ENCODE measurements around the gene KLF2. TPM values are rescaled to one million over a fixed set of nuclear protein-coding genes. Genes with fewer than 3 reads are reported as not detected.
"Not testable (repeated sequence)": the region's sequence is repeated elsewhere in the genome, so short reads cannot be mapped to it uniquely, and the experiment has no call there.

Gene KLF2
- polyA plus RNA-seq, 5 donors, result 15.3 to 47.8 (median 31.4) TPM

DNA sequence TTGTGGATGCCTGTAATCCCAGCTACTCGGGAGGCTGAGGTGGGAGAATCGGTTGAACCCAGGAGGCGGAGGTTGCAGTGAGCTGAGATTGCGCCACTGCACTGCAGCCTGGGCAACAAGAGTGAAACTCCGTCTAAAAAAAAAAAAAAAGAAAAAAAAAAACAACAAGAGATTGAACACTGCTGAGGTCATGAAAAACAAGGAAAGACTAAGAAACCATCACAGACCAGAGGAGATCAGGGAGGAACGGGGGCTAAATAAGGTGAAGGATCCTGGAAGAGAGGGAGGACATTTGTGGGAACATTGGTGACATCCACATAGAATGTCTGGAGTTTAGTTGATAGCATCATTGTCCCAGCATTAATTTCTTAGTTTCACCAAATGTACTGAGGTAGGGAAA lies 19.6 kb upstream of the KLF2 start:
- not testable (repeated sequence) for DNase-seq

DNA sequence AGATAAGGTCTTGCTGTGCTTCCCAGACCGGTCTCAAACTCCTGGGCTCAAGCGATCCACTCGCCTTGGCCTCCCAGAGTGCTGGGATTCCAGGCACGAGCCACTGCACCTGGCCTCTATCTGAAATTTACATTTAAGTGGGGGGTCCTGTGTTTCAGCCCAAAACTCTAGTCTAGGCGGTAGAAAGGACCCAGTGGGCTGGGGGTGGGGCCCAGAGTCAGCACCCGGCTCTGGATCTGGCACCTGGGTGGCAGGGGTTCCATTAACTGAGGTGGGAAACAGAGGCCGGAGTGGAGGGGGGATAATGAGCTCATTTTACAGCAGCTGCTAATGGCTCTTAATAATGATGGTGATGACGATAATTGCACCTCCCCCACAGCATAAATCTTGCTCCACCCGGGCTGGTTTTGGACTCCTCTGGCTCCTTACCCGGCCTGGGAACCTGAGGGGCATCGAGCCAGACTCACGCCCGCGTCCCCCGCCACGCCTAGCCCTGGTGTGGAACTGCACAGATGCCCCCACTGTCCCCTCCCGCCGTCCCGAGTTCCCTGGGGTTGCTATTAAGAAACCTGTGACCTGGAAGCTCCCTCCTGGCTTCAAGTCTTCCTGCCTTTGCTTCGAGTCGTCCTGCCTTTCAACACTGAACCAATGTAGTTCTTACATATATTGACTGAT lies 17.8 kb upstream of the KLF2 start:
- DNase-seq, result no peak

DNA sequence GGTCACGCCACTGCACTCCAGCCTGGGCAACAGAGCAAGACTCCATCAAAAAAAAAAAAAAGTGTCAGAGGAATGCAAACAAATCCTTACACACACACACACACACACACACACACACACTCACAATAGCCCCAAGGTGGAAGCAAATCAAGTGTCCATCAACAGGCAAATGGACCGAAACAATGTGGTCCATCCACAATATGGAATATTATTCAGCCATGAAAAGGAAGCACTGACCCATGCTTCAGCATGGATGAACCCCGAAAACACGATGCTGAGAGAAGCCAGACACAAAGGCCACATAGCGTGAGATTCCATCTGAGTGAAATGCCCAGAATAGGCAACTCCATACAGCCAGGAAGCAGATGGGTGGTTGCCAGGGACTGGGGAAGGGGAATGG lies 16.5 kb upstream of the KLF2 start:
- DNase-seq, result no peak

DNA sequence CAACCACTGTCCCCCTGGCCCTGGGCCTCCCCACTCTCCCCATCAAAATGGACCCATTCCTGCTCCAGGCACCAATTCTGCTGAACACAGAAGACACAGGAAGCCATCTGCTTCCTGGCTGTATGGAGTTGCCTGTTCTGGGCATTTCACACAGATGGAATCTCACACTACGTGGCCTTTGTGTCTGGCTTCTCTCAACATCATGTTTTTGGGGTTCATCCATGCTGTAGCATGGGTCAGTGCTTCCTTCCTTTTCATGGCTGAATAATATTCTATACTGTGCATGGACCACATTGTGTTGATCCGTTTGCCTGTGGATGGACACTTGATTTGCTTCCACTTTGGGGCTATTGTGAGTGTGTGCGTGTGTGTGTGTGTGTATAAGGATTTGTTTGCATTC lies 15.0 kb upstream of the KLF2 start:
- DNase-seq, result no peak

DNA sequence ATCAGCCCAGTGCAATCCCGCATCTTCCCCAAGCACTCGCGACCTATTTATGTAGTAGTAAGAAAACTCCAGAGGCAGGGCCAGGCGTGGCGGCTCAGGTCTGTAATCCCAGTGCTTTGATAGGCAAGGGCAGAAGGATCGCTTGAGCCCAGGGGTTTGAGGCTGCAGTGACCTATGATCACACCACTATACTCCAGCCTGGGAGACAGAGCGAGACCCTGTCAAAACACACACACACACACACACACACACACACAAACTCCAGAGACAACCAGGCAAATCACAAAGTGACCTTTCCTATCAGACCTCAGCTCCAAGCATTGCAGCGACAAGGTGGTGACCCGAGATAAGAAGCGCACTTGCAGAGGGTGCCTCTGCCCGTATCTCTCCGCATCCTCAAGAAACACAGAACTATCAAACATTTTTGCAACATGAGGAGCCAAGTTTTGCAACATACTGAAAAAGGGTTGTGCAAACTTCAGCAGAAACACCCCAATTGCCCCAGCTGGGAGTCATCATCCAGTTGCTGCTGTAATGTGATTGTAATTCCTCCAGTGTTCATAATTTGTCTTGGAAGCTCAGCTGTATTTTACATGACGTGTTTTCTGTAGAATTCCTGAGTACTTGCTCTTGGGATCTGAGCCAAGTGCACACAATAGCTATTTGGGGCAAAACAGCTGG lies 8.7 kb upstream of the KLF2 start:
- peak; percentile 91 to 95 for DNase-seq

DNA sequence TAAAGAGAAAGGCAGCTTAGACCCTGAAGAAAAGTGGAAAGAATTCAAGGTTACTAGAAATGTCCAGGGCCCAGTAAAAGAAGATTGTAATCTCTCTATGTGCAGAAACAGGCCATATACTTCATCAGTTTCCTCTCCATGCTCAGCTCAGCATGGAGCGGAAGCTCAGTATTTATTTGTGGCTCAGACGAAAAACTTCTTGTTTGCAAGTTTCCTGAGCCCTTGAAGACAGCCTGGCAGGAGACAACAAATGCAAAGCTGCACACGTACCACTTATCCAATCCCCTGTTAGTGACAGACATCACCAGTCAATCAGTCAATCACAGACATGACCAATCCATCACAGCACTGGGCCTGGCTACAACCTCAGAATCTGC lies 8.1 kb upstream of the KLF2 start:
- DNase-seq, result no peak

DNA sequence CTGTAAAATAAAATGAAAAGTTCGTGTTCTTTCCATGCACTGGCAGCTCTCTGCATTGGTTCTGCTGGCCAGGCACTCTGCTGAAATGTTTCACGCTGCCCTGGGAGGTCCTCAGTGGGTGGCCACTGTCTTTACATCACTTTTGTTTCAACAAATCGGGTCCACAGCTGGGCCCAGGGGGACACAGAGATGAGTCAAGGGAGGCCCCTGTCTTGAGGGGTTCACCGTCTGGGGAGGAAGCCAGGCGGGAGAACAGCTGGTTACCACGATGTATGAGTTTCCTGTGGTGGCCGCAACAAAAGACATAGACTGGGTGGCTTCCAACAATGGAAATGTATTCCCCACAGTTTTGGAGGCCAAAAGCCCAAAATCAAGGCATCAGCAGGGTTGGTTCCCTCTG lies 5.1 kb upstream of the KLF2 start:
- no peak for DNase-seq

DNA sequence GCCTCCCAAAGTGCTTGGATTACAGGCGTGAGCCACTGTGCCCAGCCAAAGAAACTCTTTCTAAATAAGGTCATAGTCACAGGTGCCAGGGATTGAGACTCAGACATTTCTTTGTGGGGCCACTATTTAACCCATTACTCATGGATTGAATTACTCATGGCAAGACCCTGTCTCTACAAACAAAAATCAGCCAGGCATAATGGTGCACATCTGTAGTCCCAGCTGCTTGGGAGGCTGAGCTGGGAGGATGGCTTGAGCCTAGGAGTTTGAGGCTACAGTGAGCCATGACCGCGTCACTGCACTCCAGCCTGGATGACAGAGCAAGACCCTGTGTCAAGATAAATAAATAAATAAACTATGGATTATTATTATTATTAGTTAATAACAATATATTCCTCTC lies 3.6 kb upstream of the KLF2 start:
- no peak for DNase-seq

DNA sequence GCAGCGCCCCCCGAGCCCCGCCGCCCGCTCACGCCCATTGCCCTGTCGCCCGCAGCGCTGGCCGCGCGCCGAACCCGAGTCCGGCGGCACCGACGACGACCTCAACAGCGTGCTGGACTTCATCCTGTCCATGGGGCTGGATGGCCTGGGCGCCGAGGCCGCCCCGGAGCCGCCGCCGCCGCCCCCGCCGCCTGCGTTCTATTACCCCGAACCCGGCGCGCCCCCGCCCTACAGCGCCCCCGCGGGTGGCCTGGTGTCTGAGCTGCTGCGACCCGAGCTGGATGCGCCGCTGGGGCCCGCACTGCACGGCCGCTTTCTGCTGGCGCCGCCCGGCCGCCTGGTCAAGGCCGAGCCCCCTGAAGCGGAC lies 518 bp downstream of the KLF2 start:
- DNase-seq, result no peak

DNA sequence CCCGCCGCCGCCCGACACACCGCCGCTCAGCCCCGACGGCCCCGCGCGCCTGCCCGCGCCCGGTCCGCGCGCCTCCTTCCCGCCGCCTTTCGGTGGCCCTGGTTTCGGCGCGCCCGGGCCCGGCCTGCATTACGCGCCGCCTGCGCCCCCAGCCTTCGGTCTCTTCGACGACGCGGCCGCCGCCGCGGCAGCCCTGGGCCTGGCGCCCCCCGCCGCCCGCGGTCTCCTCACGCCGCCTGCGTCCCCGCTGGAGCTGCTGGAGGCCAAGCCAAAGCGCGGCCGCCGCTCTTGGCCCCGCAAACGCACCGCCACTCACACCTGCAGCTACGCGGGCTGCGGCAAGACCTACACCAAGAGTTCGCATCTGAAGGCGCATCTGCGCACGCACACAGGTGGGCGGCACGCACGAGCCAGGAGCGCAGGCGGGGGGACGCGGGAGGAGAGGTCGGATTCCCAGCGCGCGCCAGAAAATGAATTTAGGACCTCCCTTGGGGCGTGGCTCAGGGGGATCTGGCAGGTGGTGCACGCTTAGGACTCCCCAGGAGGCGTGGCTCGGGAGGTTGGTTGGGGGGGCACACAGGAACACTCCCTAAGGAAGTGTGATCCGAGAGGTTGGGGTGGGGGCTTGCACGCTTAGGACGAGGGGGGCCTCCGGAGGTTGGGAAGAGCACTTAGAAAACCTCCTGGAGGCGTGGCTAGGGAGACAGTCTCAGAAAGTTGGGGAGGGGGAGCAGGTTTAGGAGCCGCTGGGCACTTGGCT lies 1.2 kb downstream of the KLF2 start:
- no peak for DNase-seq

DNA sequence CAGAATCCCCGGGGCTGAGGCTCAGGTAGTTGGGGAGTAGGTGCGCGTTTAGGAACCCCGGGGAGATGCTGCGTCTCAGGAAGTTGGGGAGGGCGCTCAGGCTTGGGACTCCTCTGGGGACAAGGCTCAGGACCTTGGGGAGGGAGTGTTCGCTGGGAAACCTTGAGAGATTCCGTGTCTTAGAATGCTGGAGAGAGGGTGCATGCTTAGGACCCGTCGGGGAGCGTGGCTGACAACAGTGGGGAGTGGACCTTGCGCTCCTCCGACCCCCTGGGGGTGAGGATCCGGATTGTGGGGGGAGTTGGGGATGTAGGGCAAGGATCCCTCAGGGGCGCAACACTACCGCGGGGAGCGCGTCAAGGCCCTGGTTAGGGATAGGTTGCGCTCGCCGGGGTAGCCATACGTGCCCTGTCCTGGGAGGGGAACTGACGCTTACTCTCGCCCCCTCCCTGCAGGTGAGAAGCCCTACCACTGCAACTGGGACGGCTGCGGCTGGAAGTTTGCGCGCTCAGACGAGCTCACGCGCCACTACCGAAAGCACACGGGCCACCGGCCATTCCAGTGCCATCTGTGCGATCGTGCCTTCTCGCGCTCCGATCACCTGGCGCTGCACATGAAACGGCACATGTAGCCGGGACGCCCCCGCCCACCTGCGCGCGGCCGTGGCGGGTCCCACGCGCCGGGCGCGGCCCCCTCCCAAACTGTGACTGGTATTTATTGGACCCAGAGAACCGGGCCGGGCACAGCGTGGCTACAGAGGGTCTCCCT lies 2.0 kb downstream of the KLF2 start:
- DNase-seq, result no peak

DNA sequence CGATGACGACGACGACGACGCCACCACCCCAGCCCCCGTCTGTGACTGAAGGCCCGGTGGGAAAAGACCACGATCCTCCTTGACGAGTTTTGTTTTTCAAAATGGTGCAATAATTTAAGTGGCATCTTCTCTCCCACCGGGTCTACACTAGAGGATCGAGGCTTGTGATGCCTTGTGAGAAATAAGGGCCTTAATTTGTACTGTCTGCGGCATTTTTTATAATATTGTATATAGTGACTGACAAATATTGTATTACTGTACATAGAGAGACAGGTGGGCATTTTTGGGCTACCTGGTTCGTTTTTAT lies 2.5 kb downstream of the KLF2 start:
- DNase-seq, result no peak

DNA sequence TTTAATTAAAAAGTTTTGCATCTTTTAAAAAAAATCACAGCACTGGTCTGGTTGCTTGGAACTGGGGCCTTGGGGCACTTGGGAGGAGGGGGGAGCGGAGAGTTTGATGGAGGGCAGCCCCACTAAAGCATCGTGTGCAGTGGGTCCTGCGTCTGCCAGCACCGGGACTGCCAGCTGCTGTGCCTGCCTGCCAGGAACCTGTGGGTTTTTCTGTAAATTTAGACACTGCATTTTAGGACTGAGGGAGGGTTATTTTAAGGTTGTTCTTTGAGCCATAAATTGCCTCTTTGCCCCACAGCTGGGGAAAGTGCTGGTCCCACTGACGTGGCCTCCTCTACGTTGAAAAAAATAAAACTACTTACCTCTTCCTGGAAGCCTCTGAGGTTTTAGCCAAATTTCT lies 2.9 kb downstream of the KLF2 start:
- DNase-seq, result no peak

DNA sequence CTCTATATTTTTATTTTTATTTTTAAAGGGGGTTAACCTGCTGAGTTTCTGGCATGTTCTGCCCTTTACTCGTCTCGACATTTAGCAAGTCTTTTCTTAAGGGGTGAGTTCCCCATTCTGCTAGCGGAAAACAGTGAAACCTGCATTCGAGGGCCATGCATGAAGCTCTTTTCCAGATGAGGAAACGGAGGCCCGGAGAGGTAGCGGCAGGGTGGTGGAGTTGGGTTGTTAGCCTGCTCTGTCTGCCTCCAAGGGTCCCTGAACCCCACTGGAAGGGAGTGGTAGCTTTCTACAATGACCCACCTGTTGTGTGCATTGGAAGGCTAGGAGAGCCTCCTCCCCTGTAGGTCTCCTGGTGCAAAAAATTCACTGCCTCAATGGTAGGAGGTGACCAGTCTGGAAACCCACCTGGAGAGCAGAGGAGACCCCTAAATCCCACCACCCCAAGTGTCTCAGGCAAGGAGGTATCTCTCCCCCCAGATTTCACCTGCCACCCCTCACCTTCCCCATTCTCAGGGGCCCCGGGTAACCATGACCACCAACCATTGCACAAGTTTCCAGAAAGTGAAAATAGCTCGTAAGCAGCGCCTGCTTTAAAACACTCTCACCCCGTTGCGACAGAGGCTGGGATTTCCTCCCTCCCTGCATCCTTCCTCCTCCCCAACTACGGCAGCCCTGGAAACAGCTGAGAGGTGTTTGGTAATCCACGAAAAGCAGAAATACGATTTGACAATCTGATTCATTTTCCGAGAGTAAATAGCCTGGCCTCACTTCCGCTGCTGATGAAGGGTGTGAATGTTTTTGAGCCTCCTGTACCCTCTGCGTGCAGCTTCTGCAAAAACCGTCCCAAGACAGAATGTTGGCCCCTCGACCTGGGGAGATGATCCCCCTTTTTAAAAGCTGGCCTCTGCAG lies 3.5 kb downstream of the KLF2 start:
- DNase-seq, result peak; percentile 82 to 90

DNA sequence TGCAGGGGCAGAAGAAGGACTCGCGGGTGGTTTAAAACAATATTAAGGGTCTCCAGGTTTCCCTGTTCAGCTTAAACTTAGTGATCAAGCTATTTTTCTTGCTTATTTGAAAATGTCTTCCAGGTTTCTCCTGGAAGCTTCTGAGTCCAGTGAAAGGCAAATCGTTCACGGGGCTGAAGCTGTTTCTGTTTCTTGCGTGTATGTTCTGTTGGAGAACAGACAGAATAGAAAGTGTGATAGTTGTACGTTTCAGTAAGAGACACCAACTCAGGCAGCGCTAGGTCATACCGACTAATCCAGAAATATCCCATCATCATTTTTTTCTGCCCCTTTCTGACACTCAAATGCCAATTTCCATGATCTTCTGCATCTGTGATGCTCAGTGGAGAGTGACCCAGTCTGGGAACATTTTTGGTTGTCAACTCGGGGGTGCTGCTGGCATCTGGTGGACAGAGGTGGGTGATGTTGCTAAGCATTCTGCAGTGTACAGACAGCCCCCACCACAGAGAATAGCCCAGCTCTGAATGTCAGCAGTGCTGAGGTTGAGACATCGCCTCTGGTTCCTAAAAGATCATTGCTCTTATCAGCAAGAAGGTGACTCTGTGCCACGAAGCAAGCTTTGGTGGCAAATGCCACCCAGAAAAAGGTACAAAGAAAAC lies 4.3 kb downstream of the KLF2 start:
- DNase-seq, result no peak

DNA sequence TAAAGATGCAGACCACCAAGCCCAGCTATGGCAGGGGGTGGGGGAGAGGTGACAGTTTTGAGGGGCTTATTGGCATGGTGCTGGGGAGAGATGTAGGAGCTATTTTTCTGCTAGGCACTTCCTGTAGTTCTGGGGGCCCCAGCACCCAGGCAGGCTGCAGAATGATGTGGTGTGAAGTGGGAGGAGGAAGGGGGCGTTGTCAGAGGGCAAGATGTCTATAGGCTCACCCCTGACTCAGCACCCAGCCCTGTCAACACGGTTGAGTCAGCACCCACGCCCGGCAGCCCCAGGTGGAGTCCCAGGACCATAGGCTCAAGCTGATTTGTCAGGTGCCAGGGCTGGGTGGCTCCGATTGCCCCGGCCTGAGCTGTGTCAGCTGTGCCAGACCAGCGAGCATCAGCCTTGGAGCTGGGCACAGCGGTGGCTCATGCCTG lies 5.8 kb downstream of the KLF2 start:
- no peak for DNase-seq

DNA sequence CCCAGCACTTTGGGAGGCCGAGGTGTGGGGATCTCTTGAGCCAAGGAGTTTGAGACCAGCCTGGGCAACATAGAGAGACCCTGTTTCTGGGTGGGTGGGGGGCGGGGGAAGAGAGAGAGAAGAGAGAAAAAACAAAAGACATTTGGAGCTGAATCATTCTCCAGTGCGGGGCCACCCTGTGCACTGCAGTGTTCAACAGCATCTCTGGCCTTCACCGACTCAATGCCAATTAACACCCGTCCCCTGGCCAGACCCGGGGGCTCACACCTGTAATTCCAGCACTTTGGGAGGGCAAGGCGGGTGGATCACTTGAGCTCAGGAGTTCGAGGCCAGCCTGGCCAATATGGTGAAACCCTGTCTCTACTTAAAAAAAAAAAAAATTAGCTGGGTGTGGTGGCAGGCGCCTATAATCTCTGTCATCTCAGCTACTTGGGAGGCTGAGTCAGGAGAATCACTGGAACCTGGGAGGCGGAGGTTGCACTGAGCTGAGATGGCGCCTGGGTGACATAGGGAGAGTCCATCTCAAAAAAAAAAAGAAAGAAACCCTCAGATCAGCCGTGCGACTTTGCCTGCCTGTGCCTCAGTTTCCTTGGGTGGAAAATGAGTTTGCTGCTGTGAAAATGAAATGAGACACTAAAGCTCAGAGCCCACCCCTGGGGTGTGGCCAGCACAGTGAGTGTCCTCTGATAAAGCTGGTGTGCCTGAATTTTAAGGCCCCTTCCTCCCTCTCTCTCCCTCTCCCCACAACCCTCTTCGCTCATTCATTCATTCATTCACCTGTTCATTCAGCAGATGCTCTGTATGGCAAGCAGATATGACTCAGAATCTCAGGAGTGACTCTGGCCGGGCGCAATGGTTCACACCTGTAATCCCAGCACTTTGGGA lies 6.4 kb downstream of the KLF2 start:
- no peak for DNase-seq

DNA sequence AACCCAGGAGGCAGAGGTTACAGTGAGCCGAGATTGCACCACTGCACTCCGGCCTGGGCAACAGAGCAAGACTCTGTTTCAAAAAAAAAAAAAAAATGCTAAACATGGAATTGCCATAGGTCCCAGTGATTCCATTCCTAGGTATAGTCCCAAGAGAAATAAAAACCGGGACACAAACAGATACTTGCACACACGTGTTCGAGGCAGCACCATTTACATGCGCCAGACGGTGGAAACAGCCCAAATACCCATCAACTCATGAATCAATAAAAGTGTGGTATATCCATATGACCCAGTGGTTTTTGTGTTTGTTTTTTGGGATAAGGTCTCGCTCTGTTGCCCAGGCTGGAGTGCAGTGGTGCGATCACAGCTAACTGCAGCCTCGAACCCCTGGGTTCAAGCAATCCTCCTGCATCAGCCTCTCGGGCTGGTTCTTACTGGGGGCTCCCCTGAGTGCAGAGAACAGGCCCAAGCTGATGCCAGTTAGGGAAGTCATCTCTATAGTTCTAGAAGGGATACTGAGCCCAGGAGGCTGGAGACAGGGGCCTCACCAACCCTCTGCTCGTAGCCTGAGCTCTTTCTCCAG lies 8.5 kb downstream of the KLF2 start:
- no peak for DNase-seq

DNA sequence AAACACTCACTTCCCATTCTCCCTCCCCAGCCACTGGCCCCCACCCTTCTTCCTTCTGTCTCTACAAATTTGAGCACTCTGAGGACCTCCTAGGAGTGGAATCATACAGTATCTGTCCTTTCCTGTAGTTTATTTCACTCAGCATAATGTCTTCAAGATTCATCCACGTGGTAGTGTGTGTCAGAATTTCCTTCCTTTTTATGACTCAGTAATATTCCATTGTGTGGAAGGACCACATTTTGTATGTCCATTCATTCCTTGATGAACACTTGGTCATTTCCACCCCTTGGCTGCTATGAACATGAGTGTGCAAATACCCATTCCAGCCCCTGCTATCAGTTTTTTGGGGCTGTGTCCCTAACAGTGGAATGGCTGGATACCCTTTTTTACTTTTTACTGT lies 9.8 kb downstream of the KLF2 start:
- DNase-seq, result no peak

DNA sequence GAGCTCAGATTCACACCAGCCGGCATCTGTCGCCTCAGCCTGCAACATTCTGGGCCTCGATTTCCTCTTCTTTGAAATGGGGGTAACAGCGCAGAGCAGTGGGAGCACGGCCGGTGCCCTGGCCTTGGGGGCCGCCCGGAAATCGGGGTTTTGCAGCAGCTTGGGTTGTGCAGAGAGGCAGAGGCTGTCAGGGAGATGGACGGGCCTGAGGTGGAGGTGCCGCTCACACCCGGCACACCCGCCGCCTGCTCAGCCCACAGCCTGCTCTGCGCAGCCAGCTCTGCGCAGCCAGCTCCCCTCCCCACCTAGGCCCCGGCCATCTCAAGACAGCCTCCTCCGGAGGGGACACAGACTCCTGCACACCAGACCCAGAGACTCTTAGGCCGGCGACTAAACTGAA lies 10.6 kb downstream of the KLF2 start:
- no peak for DNase-seq
